B cell (primary cell): ENCODE data around the gene PPP1R7. TPM values are rescaled to one million over a fixed set of nuclear protein-coding genes. Genes with fewer than 3 reads are reported as not detected.

Source experiments
- ATAC-seq: fragments of 200-7000 bp; cut with Tn5 transposase; one replicate; pipeline ENCODE4 v1.10.0; 2021; ENCODE audit warnings: low read depth, mild to moderate bottlenecking, moderate number of reproducible peaks, moderate library complexity
- CTCF ChIA-PET: fragments of 350-600 bp; sonication (Branson Sonifier 250); formaldehyde crosslinking; loops from one replicate; lab custom pipeline; 2021; ENCODE audit warnings: antibody characterized with exemption, inconsistent platforms; lab: Charles Lee
- POLR2A ChIA-PET: fragments of 350-600 bp; sonication (Branson Sonifier 250); formaldehyde crosslinking; loops from one replicate; lab custom pipeline; 2021; ENCODE audit warnings: antibody characterized with exemption; lab: Charles Lee
- DNase-seq: peaks from one replicate; pipeline ENCODE4 v3.0.0; 2013
- H2AFZ ChIP-seq: 2 replicates; pipeline ENCODE4 v1.6.1; 2012; ENCODE audit warnings: mild to moderate bottlenecking, low read depth, low read length; ENCODE audit not compliant: insufficient read depth, poor library complexity, severe bottlenecking
- H3K27ac ChIP-seq, 2 donors: 1 replicate in 1 of 2; 2 replicates in 1 of 2; pipeline ENCODE4 v1.5.1; 2012 to 2013; ENCODE audit warnings: low read length in 2 of 2, mild to moderate bottlenecking in 2 of 2, moderate library complexity in 1 of 2
- H3K27me3 ChIP-seq, 4 experiments: fragments of 200-600 bp in 1 of 4; sonication (generic) in 1 of 4; replicated peaks in 1 of 4; 1 replicate in 2 of 4; 2 replicates in 2 of 4; pipeline versions ENCODE4 v1.6.1 to v1.7.0; 2013 to 2016; ENCODE audit warnings: low read length in 3 of 4, mild to moderate bottlenecking in 2 of 4, mixed read lengths in 1 of 4, moderate library complexity in 1 of 4; ENCODE audit not compliant: insufficient read depth in 4 of 4, control insufficient read depth in 3 of 4; ENCODE audit errors: control extremely low read depth in 1 of 4
- H3K36me3 ChIP-seq, 2 experiments: replicated peaks in 1 of 2; 1 replicate in 1 of 2; 2 replicates in 1 of 2; pipeline versions ENCODE4 v1.6.1 to v1.7.1; 2013; ENCODE audit warnings: low read length in 1 of 2; ENCODE audit not compliant: insufficient read depth in 2 of 2, control insufficient read depth in 1 of 2; ENCODE audit errors: control extremely low read depth in 1 of 2, extremely low read depth in 1 of 2
- H3K4me1 ChIP-seq, 2 donors: fragments of 200-600 bp in 1 of 2; sonication (generic) in 1 of 2; 1 replicate in 1 of 2; 2 replicates in 1 of 2; pipeline versions ENCODE4 v1.5.1 to v1.6.1; 2013 to 2017; ENCODE audit warnings: low read length in 2 of 2; ENCODE audit not compliant: control insufficient read depth in 2 of 2, insufficient read depth in 2 of 2
- H3K4me2 ChIP-seq: replicated peaks from 2 replicates; pipeline ENCODE3; 2012; ENCODE audit warnings: mild to moderate bottlenecking, low read depth, low read length; ENCODE audit not compliant: poor library complexity, severe bottlenecking
- H3K4me3 ChIP-seq, 5 experiments: fragments of 200-600 bp in 1 of 5; sonication (generic) in 1 of 5; 1 replicate in 3 of 5; 2 replicates in 2 of 5; pipeline versions ENCODE4 v1.5.1 to v1.7.0; 2011 to 2016; ENCODE audit warnings: low read length in 4 of 5, mild to moderate bottlenecking in 4 of 5, low read depth in 2 of 5, control low read depth in 1 of 5, moderate library complexity in 1 of 5; ENCODE audit not compliant: insufficient read depth in 1 of 5; ENCODE audit errors: control extremely low read depth in 1 of 5, extremely low read depth in 1 of 5
- H3K79me2 ChIP-seq: fragments of 200-600 bp; sonication (generic); one replicate; pipeline ENCODE4 v1.6.0; 2016; ENCODE audit warnings: low read length; ENCODE audit not compliant: control insufficient read depth, insufficient read depth
- H3K9ac ChIP-seq: fragments of 200-600 bp; sonication (generic); 2 replicates; pipeline ENCODE4 v1.6.1; 2017; ENCODE audit warnings: mild to moderate bottlenecking, low read length, moderate library complexity
- H3K9me3 ChIP-seq, 3 donors: one replicate each; pipeline versions ENCODE4 v1.6.1 to v1.7.1; 2013; ENCODE audit warnings: low read length in 2 of 3; ENCODE audit not compliant: control insufficient read depth in 2 of 3, insufficient read depth in 1 of 3; ENCODE audit errors: control extremely low read depth in 1 of 3
- H4K20me1 ChIP-seq: 2 replicates; pipeline ENCODE4 v1.6.0; 2012; ENCODE audit warnings: mild to moderate bottlenecking, low read length; ENCODE audit not compliant: insufficient read depth, control insufficient read depth, poor library complexity, severe bottlenecking
- H3K27ac Mint-ChIP-seq: one replicate; pipeline ENCODE4 v1.8.0; 2021; ENCODE audit warnings: mixed read lengths
- H3K27me3 Mint-ChIP-seq: one replicate; pipeline ENCODE4 v1.8.0; 2021; ENCODE audit warnings: mixed read lengths
- H3K4me1 Mint-ChIP-seq: one replicate; pipeline ENCODE4 v1.8.0; 2021; ENCODE audit warnings: mixed read lengths
- H3K4me3 Mint-ChIP-seq: one replicate; pipeline ENCODE4 v1.8.0; 2021; ENCODE audit warnings: mixed read lengths
- H3K9me3 Mint-ChIP-seq: one replicate; pipeline ENCODE4 v1.8.0; 2022; ENCODE audit warnings: mixed read lengths; ENCODE audit not compliant: insufficient read depth
- EZH2 ChIP-seq: IDR thresholded peaks from 2 replicates; pipeline ENCODE4 v1.6.1; 2012; ENCODE audit warnings: borderline replicate concordance, low read depth, mild to moderate bottlenecking, moderate library complexity, low read length; ENCODE audit not compliant: insufficient read depth, poor library complexity, severe bottlenecking
- WGBS: methylation state at CpG from one replicate; pipeline ENCODE4 v1.1.5; 2013; ENCODE audit warnings: missing lambda C conversion rate; ENCODE audit not compliant: insufficient coverage; 5-methylcytosine and 5-hydroxymethylcytosine counted together
- intact Hi-C: fragments of 100-400 bp; cut with micrococcal nuclease; formaldehyde crosslinking; loops from one replicate; pipeline ENCODE4 v1.10.0; 2022
- polyA plus RNA-seq: library from polyadenylated mRNA; depleted of rRNA; stranded (reverse); fragments of >200 nt; gene quantifications from 2 replicates; pipeline ENCODE4 v1.2.3, GENCODE V29; 2012
- total RNA-seq, 2 donors: library from RNA; stranded (reverse); fragments of 120-200 nt in 1 of 2; gene quantifications; 1 replicate in 1 of 2; 2 replicates in 1 of 2; pipeline versions ENCODE4 v1.2.3 to v1.2.4, GENCODE V29; 2013 to 2022
- TF ChIP-seq, protein P1 (sequence below): fragments of 200-600 bp; IDR thresholded peaks from one replicate; pipeline ENCODE4 v1.8.0; 2022; ENCODE audit warnings: antibody characterized with exemption, mild to moderate bottlenecking

The PPP1R7 gene
- total and polyA plus RNA-seq, 2 donors (not counting 1 experiment from before 2014, with no cell fraction given): 37.7 to 50.9 TPM

DNA sequence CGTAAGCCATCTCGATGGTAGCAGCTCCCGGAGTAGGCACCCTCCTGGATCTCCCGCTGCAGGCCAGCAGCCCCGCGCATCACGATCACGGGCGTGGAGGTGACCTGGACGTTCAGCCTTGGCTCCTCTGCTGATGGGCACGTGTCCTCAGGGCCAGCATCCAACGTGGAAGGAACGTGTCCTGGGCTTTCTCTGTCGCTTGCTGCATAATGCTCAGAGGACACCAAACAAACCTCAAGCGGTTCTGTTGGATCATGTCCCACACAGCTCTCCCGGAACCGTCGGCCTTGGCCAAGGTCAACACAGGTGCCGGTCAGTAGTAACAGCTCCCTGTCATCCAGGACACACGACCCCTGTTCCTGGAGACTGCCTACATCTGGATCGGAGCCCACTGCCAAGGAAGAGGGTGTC is 24.1 kb upstream of the PPP1R7 start:
- Histone ChIP-seq H3K4me2 (peak overlapping the region; percentile 54), H4K20me1 (no peaks in the 10 kb centered on the region), H3K4me1 (peaks cover 44 to 61% of the 10 kb centered on the region in 2 donors), H3K27me3 (no peaks in the 10 kb centered on the region), H3K36me3 (peaks cover 1 to 19% of the 10 kb centered on the region in 2 experiments), H3K9ac (no peak overlapping the region), H3K79me2 (peaks cover 4% of the 10 kb centered on the region), H3K9me3 (peaks cover 0 to 12% (median 0%) of the 10 kb centered on the region in 3 donors), H2AFZ (no peak overlapping the region), H3K4me3 (no peak overlapping the region), H3K27ac (peak overlapping the region; percentile 94 to 97)
- WGBS: 97% methylated on average over 21 of the region's 21 CpGs
- intact Hi-C loops: loop anchor here (2.0 kb wide), 2 partner anchors 23 to 47 kb away; partner anchors contain the start of gene MTERF4
- H3K9me3 Mint-ChIP-seq: no peaks in the 10 kb centered on the region
- DNase-seq (no peak), ATAC-seq (no peak)
- no peak for TF ChIP-seq EZH2
- TF ChIP-seq, protein P1, sequence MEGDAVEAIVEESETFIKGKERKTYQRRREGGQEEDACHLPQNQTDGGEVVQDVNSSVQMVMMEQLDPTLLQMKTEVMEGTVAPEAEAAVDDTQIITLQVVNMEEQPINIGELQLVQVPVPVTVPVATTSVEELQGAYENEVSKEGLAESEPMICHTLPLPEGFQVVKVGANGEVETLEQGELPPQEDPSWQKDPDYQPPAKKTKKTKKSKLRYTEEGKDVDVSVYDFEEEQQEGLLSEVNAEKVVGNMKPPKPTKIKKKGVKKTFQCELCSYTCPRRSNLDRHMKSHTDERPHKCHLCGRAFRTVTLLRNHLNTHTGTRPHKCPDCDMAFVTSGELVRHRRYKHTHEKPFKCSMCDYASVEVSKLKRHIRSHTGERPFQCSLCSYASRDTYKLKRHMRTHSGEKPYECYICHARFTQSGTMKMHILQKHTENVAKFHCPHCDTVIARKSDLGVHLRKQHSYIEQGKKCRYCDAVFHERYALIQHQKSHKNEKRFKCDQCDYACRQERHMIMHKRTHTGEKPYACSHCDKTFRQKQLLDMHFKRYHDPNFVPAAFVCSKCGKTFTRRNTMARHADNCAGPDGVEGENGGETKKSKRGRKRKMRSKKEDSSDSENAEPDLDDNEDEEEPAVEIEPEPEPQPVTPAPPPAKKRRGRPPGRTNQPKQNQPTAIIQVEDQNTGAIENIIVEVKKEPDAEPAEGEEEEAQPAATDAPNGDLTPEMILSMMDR: no peak
- ChIA-PET POLR2A (interaction anchor here (1.9 kb wide), 1 partner anchor 16 kb away, joined by 9 read pairs; no protein-coding TSS in a partner anchor), CTCF (no interaction called here)
- H3K27ac Mint-ChIP-seq: peak overlapping the region; percentile 99
- no peak overlapping the region for H3K4me3 Mint-ChIP-seq
- peaks cover 53% of the 10 kb centered on the region for H3K4me1 Mint-ChIP-seq
- H3K27me3 Mint-ChIP-seq: no peaks in the 10 kb centered on the region

DNA sequence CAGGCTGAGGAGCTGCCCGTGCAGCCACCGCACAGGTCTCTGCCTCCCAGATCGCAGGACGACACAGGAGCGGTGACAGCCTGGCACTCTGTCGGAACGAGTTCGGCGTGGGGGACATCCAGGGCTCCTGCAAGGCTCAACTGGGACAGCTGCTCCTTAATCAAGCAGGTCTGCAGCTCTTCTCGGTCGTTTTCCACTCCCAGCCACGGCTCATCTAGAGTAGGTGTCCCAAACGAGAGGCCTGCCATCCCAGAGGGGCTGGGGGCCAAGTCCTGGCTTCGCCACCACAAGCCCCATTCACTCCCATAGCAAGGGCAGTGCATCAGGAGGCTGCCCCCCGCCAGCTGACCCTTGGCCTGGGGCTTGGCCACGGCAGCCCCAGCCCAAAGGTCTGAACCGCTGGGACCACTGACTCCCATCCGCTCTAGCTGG is 23.5 kb upstream of the PPP1R7 start:
- Histone ChIP-seq H2AFZ (no peak overlapping the region), H3K36me3 (peaks cover 1 to 19% of the 10 kb centered on the region in 2 experiments), H3K79me2 (peaks cover 4% of the 10 kb centered on the region), H3K4me3 (no peak overlapping the region), H3K27ac (peak overlapping the region; percentile 94 to 97), H3K9me3 (peaks cover 0 to 12% (median 0%) of the 10 kb centered on the region in 3 donors), H4K20me1 (no peaks in the 10 kb centered on the region), H3K4me1 (peaks cover 44 to 61% of the 10 kb centered on the region in 2 donors), H3K27me3 (no peaks in the 10 kb centered on the region), H3K4me2 (peak overlapping the region; percentile 49), H3K9ac (peak overlapping the region; percentile 4)
- ATAC-seq (no peak), DNase-seq (no peak)
- ChIA-PET POLR2A (interaction anchor here (0.8 to 2.0 kb wide), 4 partner anchors 17 to 188 kb away, joined by 3 to 9 read pairs (median 6); partner anchors contain the start of genes HDLBP, MTERF4, PASK and SEPTIN2), CTCF (no interaction called here)
- intact Hi-C loops: loop anchor here (1.0 to 2.0 kb wide), 4 partner anchors 15 to 48 kb away; partner anchors contain the start of genes MTERF4 and PPP1R7
- no peak for TF ChIP-seq EZH2
- TF ChIP-seq, protein P1: no peak
- WGBS: 95% methylated on average over 18 of the region's 18 CpGs
- no peaks in the 10 kb centered on the region for H3K27me3 Mint-ChIP-seq
- H3K4me1 Mint-ChIP-seq: peaks cover 53% of the 10 kb centered on the region
- H3K4me3 Mint-ChIP-seq: peak overlapping the region; percentile 78
- H3K9me3 Mint-ChIP-seq: no peaks in the 10 kb centered on the region
- H3K27ac Mint-ChIP-seq: peak overlapping the region; percentile 99
